HUES6 (cell line): Measurements from ENCODE around the gene MBD3.

Experiments
- H3K27ac ChIP-seq: 2 replicates; pipeline ENCODE4 v1.7.0; 2013; ENCODE audit warnings: low read depth, mild to moderate bottlenecking, low read length, inconsistent platforms
- H3K27me3 ChIP-seq: 2 replicates; pipeline ENCODE4 v1.6.1; 2013; ENCODE audit warnings: low read length; ENCODE audit not compliant: control insufficient read depth, insufficient read depth
- H3K36me3 ChIP-seq: 2 replicates; pipeline ENCODE4 v1.6.1; 2013; ENCODE audit warnings: low read length; ENCODE audit not compliant: control insufficient read depth, insufficient read depth
- H3K4me1 ChIP-seq: 2 replicates; pipeline ENCODE4 v1.6.1; 2013; ENCODE audit warnings: low read length; ENCODE audit not compliant: control insufficient read depth, insufficient read depth
- H3K4me3 ChIP-seq: 2 replicates; pipeline ENCODE4 v1.5.1; 2013; ENCODE audit warnings: low read depth, low read length
- H3K9ac ChIP-seq: one replicate; pipeline ENCODE4 v1.6.1; 2013; ENCODE audit warnings: mild to moderate bottlenecking, low read length
- H3K9me3 ChIP-seq: 2 replicates; pipeline ENCODE4 v1.6.1; 2013; ENCODE audit warnings: low read depth, low read length; ENCODE audit not compliant: control insufficient read depth, insufficient read depth

MBD3 gene

GRCh38 chr19:1592024-1592754 is 476 bp downstream of the MBD3 start:
- H3K4me3 ChIP-seq: peak overlapping the region; percentile 95
- no peaks in the 10 kb centered on the region for H3K27me3 ChIP-seq
- H3K36me3 ChIP-seq: peaks cover 13% of the 10 kb centered on the region
- peak overlapping the region; percentile 98 for H3K27ac ChIP-seq
- no peaks in the 10 kb centered on the region for H3K9me3 ChIP-seq
- H3K9ac ChIP-seq: peak overlapping the region; percentile 99
- H3K4me1 ChIP-seq: peaks cover 12% of the 10 kb centered on the region

- Histone ChIP-seq H3K27me3 (no peaks in the 10 kb centered on the region), H3K27ac (peak overlapping the region; percentile 98), H3K4me3 (peak overlapping the region; percentile 95), H3K4me1 (peaks cover 12% of the 10 kb centered on the region), H3K36me3 (peaks cover 6% of the 10 kb centered on the region), H3K9me3 (no peaks in the 10 kb centered on the region), H3K9ac (peak overlapping the region; percentile 99)
Observed at GRCh38 chr19:1591421-1592023, 1.1 kb downstream of the MBD3 start.

GRCh38 chr19:1590641-1591397 is 1.8 kb downstream of the MBD3 start:
- Histone ChIP-seq H3K9ac (peak overlapping the region; percentile 99), H3K27ac (peak overlapping the region; percentile 98; the same call in 1 of the 2 replicates), H3K27me3 (no peaks in the 10 kb centered on the region), H3K9me3 (no peaks in the 10 kb centered on the region), H3K4me3 (peak overlapping the region; percentile 95), H3K4me1 (peaks cover 12% of the 10 kb centered on the region), H3K36me3 (peaks cover 9% of the 10 kb centered on the region)

- Histone ChIP-seq H3K27me3 (no peaks in the 10 kb centered on the region), H3K4me3 (no peak overlapping the region), H3K9ac (no peak overlapping the region), H3K27ac (no peak overlapping the region), H3K4me1 (peaks cover 12% of the 10 kb centered on the region), H3K36me3 (peaks cover 24% of the 10 kb centered on the region), H3K9me3 (no peaks in the 10 kb centered on the region)
Observed at GRCh38 chr19:1587872-1588271, 4.8 kb downstream of the MBD3 start.

- peak overlapping the region; percentile 63 for H3K4me3 ChIP-seq
- H3K27ac ChIP-seq: no peak overlapping the region
- no peaks in the 10 kb centered on the region for H3K9me3 ChIP-seq
- no peaks in the 10 kb centered on the region for H3K27me3 ChIP-seq
- H3K36me3 ChIP-seq: peaks cover 48% of the 10 kb centered on the region
- no peak overlapping the region for H3K9ac ChIP-seq
- peaks cover under 1% of the 10 kb centered on the region; the same call in 1 of the 2 replicates for H3K4me1 ChIP-seq
Observed at GRCh38 chr19:1585243-1585580, 7.5 kb downstream of the MBD3 start.

- Histone ChIP-seq H3K27me3 (no peaks in the 10 kb centered on the region), H3K27ac (no peak overlapping the region), H3K36me3 (peaks cover 53% of the 10 kb centered on the region), H3K4me3 (peak overlapping the region; percentile 63), H3K9me3 (no peaks in the 10 kb centered on the region), H3K4me1 (no peaks in the 10 kb centered on the region), H3K9ac (peak overlapping the region; percentile 64)
Observed at GRCh38 chr19:1584500-1585242, 8.0 kb downstream of the MBD3 start.

GRCh38 chr19:1582201-1582600 is 10.5 kb downstream of the MBD3 start:
- H3K9ac ChIP-seq: no peak overlapping the region
- peaks cover 74% of the 10 kb centered on the region for H3K36me3 ChIP-seq
- H3K27me3 ChIP-seq: no peaks in the 10 kb centered on the region
- H3K4me1 ChIP-seq: no peaks in the 10 kb centered on the region
- H3K27ac ChIP-seq: no peak overlapping the region
- no peaks in the 10 kb centered on the region for H3K9me3 ChIP-seq
- no peak overlapping the region for H3K4me3 ChIP-seq

GRCh38 chr19:1580957-1581356 is 11.7 kb downstream of the MBD3 start:
- no peaks in the 10 kb centered on the region for H3K9me3 ChIP-seq
- H3K36me3 ChIP-seq: peaks cover 78% of the 10 kb centered on the region
- no peak overlapping the region for H3K9ac ChIP-seq

GRCh38 chr19:1580382-1580781 is 12.3 kb downstream of the MBD3 start:
- Histone ChIP-seq H3K4me1 (no peaks in the 10 kb centered on the region), H3K9me3 (no peaks in the 10 kb centered on the region), H3K4me3 (no peak overlapping the region), H3K27ac (no peak overlapping the region), H3K9ac (no peak overlapping the region), H3K27me3 (no peaks in the 10 kb centered on the region), H3K36me3 (peaks cover 76% of the 10 kb centered on the region)

More at GRCh38 chr19:1580957-1581356, 11.7 kb downstream of the MBD3 start:
- Histone ChIP-seq H3K4me3 (no peak overlapping the region), H3K27me3 (no peaks in the 10 kb centered on the region), H3K4me1 (no peaks in the 10 kb centered on the region), H3K27ac (no peak overlapping the region)

- Histone ChIP-seq H3K27me3 (no peaks in the 10 kb centered on the region), H3K36me3 (peaks cover 73% of the 10 kb centered on the region), H3K4me1 (no peaks in the 10 kb centered on the region), H3K9ac (no peak overlapping the region), H3K27ac (no peak overlapping the region), H3K4me3 (no peak overlapping the region), H3K9me3 (no peaks in the 10 kb centered on the region)
Observed at GRCh38 chr19:1579222-1579621, 13.4 kb downstream of the MBD3 start.
